ENCODE results near the gene CAMKK1.

CAMKK1 gene

GRCh38 chr17:3835410-3836229 lies 57.2 kb downstream of the CAMKK1 start:
- no peaks in the 10 kb centered on the region; the same call in 1 of the 2 replicates for H3K36me3 ChIP-seq (ENCODE audit: insufficient read depth)
- H4K20me1 ChIP-seq (ENCODE audit: insufficient read depth) = no peaks in the 10 kb centered on the region
- H2AFZ ChIP-seq (ENCODE audit: low read depth) = no peak overlapping the region
- H3K79me2 ChIP-seq (ENCODE audit: insufficient read depth, low read depth) = no peaks in the 10 kb centered on the region
- no peak overlapping the region for H3K27ac ChIP-seq
- H3K4me2 ChIP-seq = no peak overlapping the region
- TF ChIP-seq CTCF (conservative IDR thresholded peaks at IDR 0.05; ENCODE audit: low read depth, low read length) = no peak
- no peaks in the 10 kb centered on the region for H3K27me3 ChIP-seq (ENCODE audit: insufficient read depth, low read depth)
- no peak overlapping the region for H3K9ac ChIP-seq
- H3K4me1 ChIP-seq (ENCODE audit: low read depth, poor library complexity, severe bottlenecking) = no peaks in the 10 kb centered on the region
- no peak overlapping the region for H3K4me3 ChIP-seq (IDR thresholded peaks at IDR 0.05; ENCODE audit: insufficient read depth, low read depth, low read length)

DNA sequence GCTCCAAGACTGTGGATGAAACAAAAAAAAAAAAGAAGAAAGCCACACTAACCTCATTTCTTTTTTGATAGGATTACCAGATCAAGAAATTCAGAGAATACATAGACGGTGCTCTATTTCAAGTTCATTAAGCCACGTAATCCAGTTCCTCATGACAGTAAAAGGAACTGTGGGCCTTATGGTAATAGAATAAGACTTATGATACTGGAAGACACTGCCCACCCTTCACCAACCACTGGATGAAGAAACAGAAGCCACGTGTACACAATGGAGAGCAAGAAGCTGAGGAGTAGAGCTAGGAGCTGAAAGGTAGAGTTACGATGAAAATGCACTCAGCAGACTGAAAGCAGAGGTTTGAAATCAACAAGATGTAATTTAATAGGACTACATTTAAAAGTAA lies 58.0 kb downstream of the CAMKK1 start:
- Histone ChIP-seq H3K9ac (no peak overlapping the region), H2AFZ (ENCODE audit: low read depth) (no peak overlapping the region), H3K27me3 (ENCODE audit: insufficient read depth, low read depth) (no peaks in the 10 kb centered on the region), H3K36me3 (ENCODE audit: insufficient read depth) (no peaks in the 10 kb centered on the region), H3K79me2 (ENCODE audit: insufficient read depth, low read depth) (no peaks in the 10 kb centered on the region), H3K4me2 (no peak overlapping the region), H3K4me1 (ENCODE audit: low read depth, poor library complexity, severe bottlenecking) (no peaks in the 10 kb centered on the region), H4K20me1 (ENCODE audit: insufficient read depth) (no peaks in the 10 kb centered on the region), H3K4me3 (IDR thresholded peaks at IDR 0.05; ENCODE audit: insufficient read depth, low read depth, low read length) (no peak overlapping the region), H3K27ac (no peak overlapping the region)
- TF ChIP-seq CTCF (conservative IDR thresholded peaks at IDR 0.05; ENCODE audit: low read depth, low read length) = no peak

- H3K4me3 ChIP-seq (IDR thresholded peaks at IDR 0.05; ENCODE audit: insufficient read depth, low read depth, low read length) = no peak overlapping the region
- no peaks in the 10 kb centered on the region for H4K20me1 ChIP-seq (ENCODE audit: insufficient read depth)
- no peaks in the 10 kb centered on the region for H3K4me1 ChIP-seq (ENCODE audit: low read depth, poor library complexity, severe bottlenecking)
- no peak overlapping the region for H3K9ac ChIP-seq
- H2AFZ ChIP-seq (ENCODE audit: low read depth) = no peak overlapping the region
- no peak overlapping the region for H3K4me2 ChIP-seq
- no peak overlapping the region for H3K27ac ChIP-seq
- no peak for TF ChIP-seq CTCF (conservative IDR thresholded peaks at IDR 0.05; ENCODE audit: low read depth, low read length)
- no peaks in the 10 kb centered on the region for H3K36me3 ChIP-seq (ENCODE audit: insufficient read depth)
- H3K79me2 ChIP-seq (ENCODE audit: insufficient read depth, low read depth) = no peaks in the 10 kb centered on the region
- H3K27me3 ChIP-seq (ENCODE audit: insufficient read depth, low read depth) = no peaks in the 10 kb centered on the region
These were observed 64.0 kb downstream of the CAMKK1 start for GRCh38 chr17:3828852-3829232.

GRCh38 chr17:3828151-3828851 lies 64.6 kb downstream of the CAMKK1 start:
- no peaks in the 10 kb centered on the region for H3K4me1 ChIP-seq (ENCODE audit: low read depth, poor library complexity, severe bottlenecking)
- no peak for TF ChIP-seq CTCF (conservative IDR thresholded peaks at IDR 0.05; ENCODE audit: low read depth, low read length)
- H3K79me2 ChIP-seq (ENCODE audit: insufficient read depth, low read depth) = no peaks in the 10 kb centered on the region
- no peak overlapping the region for H2AFZ ChIP-seq (ENCODE audit: low read depth)
- H4K20me1 ChIP-seq (ENCODE audit: insufficient read depth) = no peaks in the 10 kb centered on the region
- no peaks in the 10 kb centered on the region for H3K27me3 ChIP-seq (ENCODE audit: insufficient read depth, low read depth)
- H3K4me3 ChIP-seq (IDR thresholded peaks at IDR 0.05; ENCODE audit: insufficient read depth, low read depth, low read length) = no peak overlapping the region
- no peaks in the 10 kb centered on the region for H3K36me3 ChIP-seq (ENCODE audit: insufficient read depth)
- no peak overlapping the region for H3K4me2 ChIP-seq
- no peak overlapping the region for H3K27ac ChIP-seq
- H3K9ac ChIP-seq = no peak overlapping the region

All from KMS-11 (cell line).